ENCODE results near the gene MAF. TPM values are rescaled to one million over a fixed set of nuclear protein-coding genes. Genes with fewer than 3 reads are reported as not detected.
A peak's percentile ranks its signal among the peaks of the same experiment; 100 is the strongest.

MAF gene
- total RNA-seq, 1 donor from 2014 or later: 11.5 TPM

GRCh38 chr16:79608976-79609375 lies 8.4 kb upstream of the MAF start:
- no peaks in the 10 kb centered on the region for H3K9me3 ChIP-seq (replicated peaks)
- no peak for TF ChIP-seq CTCF (IDR thresholded peaks at IDR 0.05; ENCODE audit: borderline replicate concordance)
- H3K27me3 ChIP-seq (ENCODE audit: low read depth): peaks cover 40% of the 10 kb centered on the region
- no peaks in the 10 kb centered on the region for H3K36me3 ChIP-seq
- H3K4me3 ChIP-seq: no peak overlapping the region
- intact Hi-C loops (cut with micrococcal nuclease): loop anchor here (10.0 kb wide), 1 partner anchor 684 kb away; no protein-coding TSS in a partner anchor
- no peak overlapping the region for H3K27ac ChIP-seq (replicated peaks)
- H3K4me1 ChIP-seq: no peaks in the 10 kb centered on the region
- no peak for DNase-seq

DNA sequence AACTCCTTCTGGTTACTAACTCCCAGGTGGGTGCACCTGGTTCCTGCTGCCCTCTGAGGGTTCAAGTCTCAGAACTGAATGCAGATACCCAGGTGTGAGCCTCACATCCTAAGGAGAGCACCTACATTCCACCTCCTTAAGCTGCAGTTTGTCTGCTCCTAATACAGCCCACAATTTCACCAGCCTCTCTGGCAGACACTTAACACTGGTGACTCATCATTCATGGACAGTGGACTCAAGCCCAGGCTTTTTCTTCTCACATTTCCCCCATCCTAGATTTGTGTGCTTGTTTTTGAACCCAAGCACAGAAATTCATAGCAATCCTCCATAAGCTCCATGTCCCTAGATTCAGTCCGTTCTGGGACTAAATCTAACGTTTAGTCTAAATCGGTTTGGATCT lies 7.0 kb upstream of the MAF start:
- Histone ChIP-seq H3K4me3 (no peak overlapping the region), H3K9me3 (replicated peaks) (no peaks in the 10 kb centered on the region), H3K27me3 (ENCODE audit: low read depth) (peaks cover 38% of the 10 kb centered on the region), H3K36me3 (no peaks in the 10 kb centered on the region), H3K4me1 (peaks cover under 1% of the 10 kb centered on the region), H3K27ac (replicated peaks) (no peak overlapping the region)
- intact Hi-C loops (cut with micrococcal nuclease): loop anchor here (10.0 kb wide), 1 partner anchor 683 kb away; no protein-coding TSS in a partner anchor
- DNase-seq: no peak
- TF ChIP-seq CTCF (IDR thresholded peaks at IDR 0.05; ENCODE audit: borderline replicate concordance): no peak

GRCh38 chr16:79605999-79606398 lies 5.5 kb upstream of the MAF start:
- DNase-seq: no peak
- intact Hi-C loops (cut with micrococcal nuclease): loop anchor here (10.0 kb wide), 1 partner anchor 681 kb away; no protein-coding TSS in a partner anchor
- H3K27ac ChIP-seq (replicated peaks): no peak overlapping the region
- H3K4me3 ChIP-seq: no peak overlapping the region
- H3K9me3 ChIP-seq (replicated peaks): no peaks in the 10 kb centered on the region
- H3K4me1 ChIP-seq: peaks cover 15% of the 10 kb centered on the region
- no peaks in the 10 kb centered on the region for H3K36me3 ChIP-seq
- peaks cover 23% of the 10 kb centered on the region for H3K27me3 ChIP-seq (ENCODE audit: low read depth)
- no peak for TF ChIP-seq CTCF (IDR thresholded peaks at IDR 0.05; ENCODE audit: borderline replicate concordance)

- no peak for DNase-seq
- intact Hi-C loops (cut with micrococcal nuclease): loop anchor here (5.0 to 10.0 kb wide), 2 partner anchors 678 to 1101 kb away; no protein-coding TSS in a partner anchor
- Histone ChIP-seq H3K4me3 (no peak overlapping the region), H3K27me3 (ENCODE audit: low read depth) (no peaks in the 10 kb centered on the region), H3K4me1 (peaks cover 31% of the 10 kb centered on the region), H3K27ac (replicated peaks) (no peak overlapping the region), H3K9me3 (replicated peaks) (no peaks in the 10 kb centered on the region), H3K36me3 (no peaks in the 10 kb centered on the region)
- no peak for TF ChIP-seq CTCF (IDR thresholded peaks at IDR 0.05; ENCODE audit: borderline replicate concordance)
Observed at GRCh38 chr16:79603055-79603454, 2.5 kb upstream of the MAF start.

DNA sequence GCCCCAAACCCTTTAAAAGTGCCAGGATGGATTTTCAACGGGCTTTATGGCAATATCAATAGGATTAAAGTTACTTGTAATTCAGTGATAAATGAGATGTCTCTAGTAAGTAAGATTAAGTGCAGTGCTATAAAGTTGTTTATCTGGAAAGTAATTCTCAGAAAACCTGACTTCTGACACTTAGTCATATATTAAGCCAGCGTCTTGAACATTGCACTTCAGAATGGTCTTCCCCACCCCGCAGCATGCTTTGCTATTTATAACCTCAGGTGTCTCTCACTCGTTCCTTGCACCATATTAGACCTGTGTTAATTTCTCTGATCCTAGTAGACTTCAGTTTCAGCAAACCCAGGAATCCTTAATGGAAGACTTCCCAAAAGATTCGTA lies 2.1 kb upstream of the MAF start:
- no peak for TF ChIP-seq CTCF (IDR thresholded peaks at IDR 0.05; ENCODE audit: borderline replicate concordance)
- peak overlapping the region; percentile 79 for H3K4me3 ChIP-seq
- H3K9me3 ChIP-seq (replicated peaks): no peaks in the 10 kb centered on the region
- peaks cover 35% of the 10 kb centered on the region for H3K4me1 ChIP-seq
- H3K27me3 ChIP-seq (ENCODE audit: low read depth): no peaks in the 10 kb centered on the region
- DNase-seq: no peak
- peak overlapping the region; percentile 95 for H3K27ac ChIP-seq (replicated peaks)
- intact Hi-C loops (cut with micrococcal nuclease): loop anchor here (5.0 to 10.0 kb wide), 2 partner anchors 678 to 1100 kb away; no protein-coding TSS in a partner anchor
- no peaks in the 10 kb centered on the region for H3K36me3 ChIP-seq

Data from left ventricle myocardium inferior (tissue), 1 donor.